GM21529 (cell line): ENCODE data around the gene MRPS34.

Experiments used
- ATAC-seq: cut with Tn5 transposase; IDR thresholded peaks from one replicate; pipeline ENCODE4 v1.9.1; 2021; ENCODE audit not compliant: unreplicated experiment

The MRPS34 gene

GRCh38 chr16:1794908-1795666 is 22.2 kb upstream of the MRPS34 start:
- no peak for ATAC-seq

DNA sequence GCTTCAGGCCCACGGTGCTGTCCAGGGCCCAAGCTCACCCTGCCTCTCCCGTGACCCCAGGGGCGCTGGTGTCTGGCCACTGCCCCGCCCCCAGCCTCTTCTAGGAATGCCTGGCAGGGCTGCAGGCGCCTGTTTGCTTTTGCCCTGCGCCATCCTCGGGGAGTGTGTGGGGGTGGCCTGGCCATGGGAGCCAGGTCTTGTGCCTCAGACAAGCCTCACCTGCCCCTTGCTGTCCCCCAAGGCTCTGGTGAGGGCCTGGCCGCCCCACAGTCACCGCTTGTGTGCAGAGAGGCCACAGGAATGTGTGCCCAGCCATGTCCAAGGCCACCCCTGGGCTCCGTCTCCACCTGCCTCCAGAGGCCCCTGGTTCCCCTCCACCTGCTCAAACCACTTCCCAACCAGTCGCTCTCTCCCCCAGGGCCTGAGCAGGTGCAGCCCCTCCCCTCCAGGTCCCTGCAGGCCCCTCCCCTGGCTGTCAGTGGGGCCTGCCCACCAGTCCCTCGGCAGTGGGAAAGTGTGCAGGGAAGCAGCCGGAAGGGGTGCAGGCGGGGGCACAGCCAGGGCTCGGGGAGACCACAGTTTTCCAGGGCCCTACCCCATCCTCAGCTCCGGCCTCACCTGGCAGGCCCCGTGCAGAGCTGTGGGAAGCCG is 21.4 kb upstream of the MRPS34 start:
- ATAC-seq, result no peak

DNA sequence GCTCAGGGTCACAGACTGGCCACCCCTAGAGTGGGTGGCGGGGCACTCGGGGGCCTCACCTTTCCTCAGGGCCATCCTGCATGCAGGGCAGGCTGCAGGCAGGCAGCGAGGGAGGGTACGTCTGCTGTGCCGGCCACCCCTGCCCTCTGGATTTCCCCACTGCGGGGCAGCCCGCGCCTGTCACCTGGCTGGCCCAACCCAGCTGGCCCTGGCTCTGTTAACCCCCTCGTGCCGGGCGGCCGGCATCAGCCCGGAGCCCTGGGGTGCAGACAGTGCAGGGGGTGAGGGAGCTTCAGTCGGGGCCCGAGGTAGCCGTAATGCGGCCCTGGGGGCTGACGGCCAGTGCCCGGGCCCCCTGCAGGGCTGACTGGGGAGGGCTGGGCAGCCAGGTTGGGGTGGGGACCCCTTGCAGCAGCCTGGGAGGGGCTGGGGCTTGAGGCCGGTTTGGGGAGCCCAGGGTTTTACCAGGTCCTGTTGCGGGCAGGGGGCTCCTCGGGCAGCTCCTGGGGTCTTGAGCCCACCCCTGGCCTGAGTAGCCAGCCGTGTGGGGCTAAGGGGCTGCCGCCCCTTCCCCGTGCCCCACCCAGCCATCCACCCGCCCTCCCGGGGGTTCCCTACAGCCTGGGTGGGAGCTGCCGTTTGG is 20.8 kb upstream of the MRPS34 start, which contains the start of gene IGFALS:
IGFALS (minus strand) TSS at position 128 of the 643 bp plus-strand sequence; CDS start at position 75, 53 bp downstream.
- ATAC-seq, result no peak

- no peak for ATAC-seq
Observed at GRCh38 chr16:1792836-1793577, 20.1 kb upstream of the MRPS34 start.

DNA sequence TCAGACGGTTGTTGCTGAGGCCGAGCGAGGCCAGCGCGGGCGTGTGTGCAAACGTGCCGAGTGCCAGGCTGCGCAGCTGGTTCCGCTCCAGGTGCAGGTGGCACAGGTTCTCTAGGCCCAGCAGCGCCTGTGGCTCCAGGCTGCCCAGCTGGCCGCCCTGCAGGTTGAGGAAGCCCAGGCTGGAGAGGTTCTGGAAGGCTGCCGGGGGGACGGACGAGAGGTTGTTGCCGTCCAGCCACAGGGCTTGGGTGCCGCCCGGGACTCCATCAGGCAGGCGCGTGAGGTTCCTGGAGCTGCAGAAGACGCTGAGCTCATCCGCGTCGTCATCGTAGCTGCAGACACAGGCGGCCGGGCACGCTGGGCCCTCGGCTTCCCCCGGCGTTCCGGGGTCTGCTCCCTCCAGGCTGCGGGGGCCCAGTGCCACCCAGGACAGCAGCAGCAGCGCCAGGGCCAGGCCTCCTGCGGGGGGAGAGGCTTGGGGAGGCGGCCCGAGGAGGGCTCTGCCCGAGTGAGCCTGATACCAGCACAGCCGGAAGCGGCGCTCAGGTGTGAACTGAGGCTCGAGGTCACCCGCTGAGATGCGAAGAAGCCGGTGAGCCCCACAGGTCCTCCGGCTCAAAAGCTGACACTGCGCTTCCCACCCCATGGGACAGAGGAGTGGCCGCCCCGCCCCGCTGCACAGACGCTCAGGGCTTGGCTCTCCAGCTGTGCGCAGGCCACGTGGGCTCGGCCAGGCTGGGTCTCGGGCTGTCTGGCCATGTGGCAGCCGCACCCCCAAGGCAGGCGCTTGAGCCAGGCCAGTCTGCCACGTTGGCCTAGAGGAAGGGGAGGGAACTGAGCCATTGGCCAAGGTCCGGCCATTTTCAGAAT is 19.2 kb upstream of the MRPS34 start:
- ATAC-seq, result no peak

GRCh38 chr16:1791256-1791942 is 18.5 kb upstream of the MRPS34 start:
- no peak for ATAC-seq

DNA sequence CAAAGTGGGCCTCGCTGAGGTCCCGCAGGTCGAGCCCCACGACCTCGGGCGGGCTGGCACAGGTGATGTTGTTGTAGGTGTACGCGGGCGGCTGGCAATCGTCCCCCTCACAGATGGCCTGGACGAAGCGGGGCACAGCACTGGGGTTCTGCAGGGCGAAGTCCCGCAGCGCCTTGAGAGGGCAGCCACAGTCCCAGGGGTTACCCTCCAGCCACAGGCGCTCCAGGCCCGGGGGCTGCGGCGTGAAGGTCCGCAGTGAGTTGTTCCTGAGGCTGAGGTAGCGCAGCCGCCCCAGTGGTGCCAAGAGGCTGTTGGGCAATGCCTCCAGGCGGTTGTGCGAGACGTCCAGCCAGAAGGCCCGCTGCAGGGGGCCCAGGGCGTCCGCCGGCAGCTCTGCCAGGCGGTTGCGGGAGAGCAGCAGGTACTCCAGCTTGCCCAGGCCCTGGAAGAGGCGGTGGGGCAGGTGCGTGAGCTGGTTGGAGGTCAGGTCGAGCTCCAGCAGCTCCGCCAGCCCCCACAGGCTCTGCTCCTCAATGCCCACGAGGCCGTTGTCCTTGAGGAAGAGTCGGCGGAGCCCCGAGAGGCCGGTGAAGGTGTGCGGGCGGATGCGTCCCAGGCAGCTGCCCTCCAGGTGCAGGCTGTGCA is 17.8 kb upstream of the MRPS34 start:
- no peak for ATAC-seq

DNA sequence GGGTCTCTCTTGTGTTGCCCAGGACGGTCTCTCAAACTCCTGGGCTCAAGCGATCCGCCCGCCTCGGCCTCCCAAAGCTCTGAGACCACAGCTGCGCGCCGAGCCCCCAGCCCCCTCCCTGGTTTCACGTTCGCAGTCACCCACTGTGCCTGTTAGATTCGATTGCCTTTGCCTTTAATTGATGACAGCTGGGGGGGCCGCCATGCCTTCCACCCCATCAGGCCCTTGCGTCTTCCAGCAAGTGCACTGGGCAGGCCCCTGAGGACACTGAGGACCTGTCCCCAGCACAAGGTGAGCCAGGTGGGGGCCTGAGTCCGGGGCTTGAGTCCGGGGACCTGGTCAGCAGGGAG is 17.3 kb upstream of the MRPS34 start:
- no peak for ATAC-seq

DNA sequence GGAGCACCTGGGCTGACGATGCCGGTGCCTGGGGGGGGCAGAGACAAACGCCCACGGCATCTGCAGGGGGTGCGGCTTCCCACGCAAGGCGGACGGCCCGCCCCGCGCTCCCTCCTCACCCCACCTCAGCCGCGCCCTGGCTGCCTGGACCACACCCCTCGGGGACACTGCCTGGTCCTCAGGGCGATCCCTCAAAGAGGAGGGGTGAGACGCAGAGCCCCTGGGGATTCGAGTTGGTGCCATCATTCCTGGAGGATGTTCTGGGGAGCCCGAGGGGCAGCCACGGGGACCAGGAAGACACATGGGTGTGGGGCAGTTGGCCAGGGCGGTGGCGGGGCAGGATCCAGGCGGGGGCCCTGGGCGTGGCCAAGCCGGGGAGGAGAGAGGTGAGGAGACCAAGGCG is 16.7 kb upstream of the MRPS34 start:
- no peak for ATAC-seq

GRCh38 chr16:1788708-1789100 is 15.8 kb upstream of the MRPS34 start:
- ATAC-seq, result no peak

DNA sequence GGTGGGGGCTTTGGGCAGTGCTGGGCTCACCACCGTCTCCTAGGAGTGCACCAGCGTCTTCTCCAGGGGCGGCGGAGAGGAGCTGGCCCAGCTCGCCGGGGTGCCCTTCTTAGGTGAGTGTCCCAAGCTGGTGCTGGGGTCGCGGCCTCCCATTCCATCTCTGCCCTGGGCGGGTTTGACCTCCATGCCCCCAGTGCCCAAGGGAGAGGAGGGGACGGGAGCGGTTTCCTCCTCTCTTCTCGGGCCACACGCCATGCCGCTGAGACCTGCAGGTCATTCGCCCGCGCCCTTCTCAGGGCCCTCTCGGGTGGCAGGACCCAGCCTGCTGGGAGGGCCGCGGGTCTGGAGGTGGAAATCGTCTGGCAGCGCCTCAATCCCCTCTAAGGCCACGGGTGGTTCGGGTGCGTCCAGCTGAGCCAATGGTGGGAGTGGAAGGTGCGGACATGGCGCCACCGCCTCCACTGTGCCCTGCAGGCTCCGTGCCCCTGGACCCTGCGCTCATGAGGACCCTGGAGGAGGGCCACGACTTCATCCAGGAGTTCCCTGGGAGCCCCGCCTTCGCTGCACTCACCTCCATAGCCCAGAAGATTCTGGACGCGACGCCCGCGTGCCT is 15.3 kb upstream of the MRPS34 start:
- ATAC-seq, result no peak

DNA sequence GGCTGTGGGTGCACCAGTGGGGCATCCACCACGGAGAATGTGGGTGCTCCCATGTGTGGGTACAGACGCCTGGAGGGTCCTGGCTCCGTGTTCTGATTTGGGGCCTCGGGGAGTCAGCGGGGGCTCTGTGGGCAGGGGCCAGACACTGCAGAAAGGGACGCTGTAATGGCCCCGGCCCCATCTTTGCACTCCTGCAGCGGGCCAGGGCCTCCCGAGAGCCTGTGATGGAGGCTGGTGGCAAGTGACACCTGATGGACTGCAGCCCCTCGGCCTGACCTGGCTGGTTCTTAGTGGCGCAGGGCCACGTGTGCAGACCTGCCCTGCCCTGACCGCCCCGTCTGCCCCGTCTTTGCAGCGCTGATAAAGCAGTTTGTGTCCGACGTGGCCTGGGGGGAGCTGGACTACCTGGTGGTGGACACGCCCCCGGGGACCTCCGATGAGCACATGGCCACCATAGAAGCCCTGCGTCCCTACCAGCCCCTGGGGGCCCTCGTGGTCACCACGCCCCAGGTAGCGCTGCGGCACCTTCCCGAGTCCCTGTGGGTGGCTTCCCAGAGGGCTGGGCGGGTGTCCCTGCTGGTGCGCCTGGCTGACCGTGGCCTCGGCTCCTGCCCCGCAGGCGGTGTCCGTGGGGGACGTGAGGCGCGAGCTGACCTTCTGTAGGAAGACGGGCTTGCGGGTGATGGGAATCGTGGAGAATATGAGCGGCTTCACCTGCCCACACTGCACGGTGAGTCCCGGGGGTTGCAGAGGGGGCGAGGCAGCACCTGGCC is 14.6 kb upstream of the MRPS34 start:
- no peak for ATAC-seq

DNA sequence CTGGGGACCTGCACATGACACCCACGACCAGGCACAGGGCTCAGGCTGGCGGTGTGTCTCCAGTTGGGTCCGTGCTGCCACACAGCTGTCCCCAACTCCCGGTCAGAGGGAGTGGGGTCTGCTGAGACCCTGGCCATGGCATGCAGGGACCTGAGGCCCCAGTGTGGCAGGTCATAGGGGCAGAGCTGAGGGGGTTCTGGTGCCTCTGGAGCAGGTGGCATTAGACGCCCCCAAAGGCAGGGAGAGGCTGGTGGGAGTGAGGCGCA is 14.1 kb upstream of the MRPS34 start:
- no peak for ATAC-seq

DNA sequence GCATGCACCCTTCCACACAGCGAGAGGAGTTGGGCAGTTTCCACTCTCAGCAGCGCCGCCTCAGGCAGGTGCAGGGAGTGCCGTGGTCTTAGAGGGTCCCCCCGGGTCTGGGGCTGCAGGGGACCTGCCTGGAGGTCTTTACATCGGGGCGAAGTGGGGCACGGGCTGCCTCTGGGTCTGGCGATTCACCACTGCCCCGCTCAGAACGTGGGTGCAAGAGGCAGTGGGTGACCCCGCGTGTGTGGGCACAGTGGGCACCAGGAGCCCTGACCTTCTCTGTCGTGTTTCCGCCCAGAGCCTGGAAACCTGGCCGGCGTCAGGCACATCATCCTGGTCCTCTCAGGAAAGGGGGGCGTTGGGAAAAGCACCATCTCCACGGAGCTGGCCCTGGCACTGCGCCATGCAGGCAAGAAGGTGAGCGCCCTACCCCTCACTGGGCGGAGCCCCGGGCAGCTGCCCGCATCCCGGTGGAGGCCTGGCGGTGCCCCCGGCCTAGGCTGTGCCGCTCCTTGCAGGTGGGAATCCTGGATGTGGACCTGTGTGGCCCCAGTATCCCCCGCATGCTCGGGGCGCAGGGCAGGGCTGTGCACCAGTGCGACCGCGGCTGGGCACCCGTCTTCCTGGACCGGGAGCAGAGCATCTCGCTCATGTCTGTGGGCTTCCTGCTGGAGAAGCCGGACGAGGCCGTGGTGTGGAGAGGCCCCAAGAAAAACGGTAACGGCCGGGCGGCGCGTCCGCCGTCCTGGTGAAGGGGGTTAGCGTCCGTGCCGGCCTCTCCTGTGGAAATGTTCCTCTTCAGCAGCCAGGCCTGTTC is 13.5 kb upstream of the MRPS34 start:
- no peak for ATAC-seq

DNA sequence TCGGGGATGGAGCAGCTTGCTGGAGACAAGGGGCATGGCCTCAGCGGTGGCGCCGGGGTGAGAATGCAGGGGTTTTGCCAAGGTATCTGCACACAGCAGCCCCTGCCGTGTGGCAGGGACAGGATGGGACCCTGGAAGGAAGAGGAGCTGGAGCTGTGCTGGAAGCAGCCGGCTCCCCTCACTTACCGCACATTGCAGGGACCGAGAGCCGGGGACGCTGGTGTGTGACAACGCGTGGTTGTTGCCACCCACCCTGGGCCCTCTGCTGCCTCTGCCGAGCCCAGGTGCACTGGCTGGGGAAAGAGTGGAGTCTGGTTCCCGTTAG is 12.9 kb upstream of the MRPS34 start:
- ATAC-seq, result no peak

GRCh38 chr16:1784977-1785845 is 12.3 kb upstream of the MRPS34 start:
- no peak for ATAC-seq
